ENCODE measurements around the gene RARRES2. TPM values are rescaled to one million over a fixed set of nuclear protein-coding genes. Genes with fewer than 3 reads are reported as not detected.

Gene RARRES2
- total RNA-seq, 1 donor: 26.1 TPM

DNA sequence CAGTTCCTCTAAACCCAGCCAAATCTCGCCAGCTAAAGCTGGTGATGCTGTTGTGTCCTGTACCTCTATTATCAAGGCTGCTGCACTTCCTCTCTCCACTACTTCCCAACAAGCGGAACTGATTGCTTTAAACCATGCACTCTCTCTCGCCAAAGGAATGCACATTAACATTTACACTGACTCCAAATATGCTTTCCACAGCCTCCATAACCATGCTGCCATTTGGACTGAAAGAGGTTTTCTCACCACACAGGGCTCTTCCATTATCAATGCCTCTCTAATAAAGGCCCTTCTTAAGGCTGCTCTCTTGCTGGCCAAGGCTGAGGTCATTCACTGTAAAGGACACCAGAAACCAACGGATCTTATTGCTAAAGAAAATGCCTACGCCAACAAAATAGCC lies 29.7 kb downstream of the RARRES2 start:
- H3K4me2 ChIP-seq (ENCODE audit: insufficient read depth, low read length): no peak overlapping the region
- no peak overlapping the region for H2AFZ ChIP-seq (ENCODE audit: low read length)
- no peaks in the 10 kb centered on the region for H4K20me1 ChIP-seq (ENCODE audit: insufficient read depth, low read length)
- H3K79me2 ChIP-seq (ENCODE audit: insufficient read depth, low read length): no peaks in the 10 kb centered on the region
- no peaks in the 10 kb centered on the region for H3K4me1 ChIP-seq (ENCODE audit: insufficient read depth, low read length)
- H3K4me3 ChIP-seq (ENCODE audit: insufficient read depth, low read length): no peak overlapping the region
- no peaks in the 10 kb centered on the region for H3K27me3 ChIP-seq (ENCODE audit: insufficient read depth, low read length)
- H3K36me3 ChIP-seq (ENCODE audit: insufficient read depth, low read length): no peaks in the 10 kb centered on the region
- H3K9me3 ChIP-seq (ENCODE audit: low read depth, low read length): no peaks in the 10 kb centered on the region
- DNase-seq (ENCODE audit: insufficient read length, low spot score, missing footprints): no peak
- H3K27ac ChIP-seq (ENCODE audit: low read depth, low read length): no peak overlapping the region
- TF ChIP-seq CTCF (IDR thresholded peaks at IDR 0.05; ENCODE audit: extremely low read depth, low read depth, low read length): no peak

DNA sequence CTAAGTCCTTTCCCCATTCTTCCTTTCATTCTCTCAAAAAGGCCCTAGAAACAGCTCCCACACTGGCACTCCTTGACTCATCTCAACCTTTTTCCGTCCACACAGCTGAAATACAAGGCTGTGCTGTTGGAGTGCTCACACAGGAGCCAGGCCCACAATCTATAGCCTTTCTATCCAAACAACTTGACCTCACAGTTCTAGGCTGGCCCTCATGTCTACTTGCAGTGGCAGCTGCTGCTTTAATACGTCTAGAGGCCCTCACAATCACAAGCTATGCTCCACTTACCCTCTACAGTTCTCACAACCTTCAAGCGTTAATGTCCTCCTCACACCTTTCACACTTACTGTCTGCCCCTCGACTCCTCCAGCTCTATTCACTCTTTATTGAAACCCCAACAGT lies 30.3 kb downstream of the RARRES2 start:
- Histone ChIP-seq H3K27ac (ENCODE audit: low read depth, low read length) (no peak overlapping the region), H4K20me1 (ENCODE audit: insufficient read depth, low read length) (no peaks in the 10 kb centered on the region), H3K9me3 (ENCODE audit: low read depth, low read length) (no peaks in the 10 kb centered on the region), H3K79me2 (ENCODE audit: insufficient read depth, low read length) (no peaks in the 10 kb centered on the region), H3K4me2 (ENCODE audit: insufficient read depth, low read length) (no peak overlapping the region), H3K4me1 (ENCODE audit: insufficient read depth, low read length) (no peaks in the 10 kb centered on the region), H3K4me3 (ENCODE audit: insufficient read depth, low read length) (no peak overlapping the region), H2AFZ (ENCODE audit: low read length) (no peak overlapping the region), H3K36me3 (ENCODE audit: insufficient read depth, low read length) (no peaks in the 10 kb centered on the region), H3K27me3 (ENCODE audit: insufficient read depth, low read length) (no peaks in the 10 kb centered on the region)
- DNase-seq (ENCODE audit: insufficient read length, low spot score, missing footprints): no peak
- no peak for TF ChIP-seq CTCF (IDR thresholded peaks at IDR 0.05; ENCODE audit: extremely low read depth, low read depth, low read length)

GRCh38 chr7:150308575-150308974 lies 32.9 kb downstream of the RARRES2 start:
- Histone ChIP-seq H3K4me2 (ENCODE audit: insufficient read depth, low read length) (no peak overlapping the region), H4K20me1 (ENCODE audit: insufficient read depth, low read length) (no peaks in the 10 kb centered on the region), H3K4me1 (ENCODE audit: insufficient read depth, low read length) (no peaks in the 10 kb centered on the region), H3K9me3 (ENCODE audit: low read depth, low read length) (no peaks in the 10 kb centered on the region), H3K27me3 (ENCODE audit: insufficient read depth, low read length) (no peaks in the 10 kb centered on the region), H2AFZ (ENCODE audit: low read length) (no peak overlapping the region), H3K36me3 (ENCODE audit: insufficient read depth, low read length) (no peaks in the 10 kb centered on the region), H3K27ac (ENCODE audit: low read depth, low read length) (no peak overlapping the region), H3K79me2 (ENCODE audit: insufficient read depth, low read length) (no peaks in the 10 kb centered on the region), H3K4me3 (ENCODE audit: insufficient read depth, low read length) (no peak overlapping the region)
- DNase-seq (ENCODE audit: insufficient read length, low spot score, missing footprints): no peak
- no peak for TF ChIP-seq CTCF (IDR thresholded peaks at IDR 0.05; ENCODE audit: extremely low read depth, low read depth, low read length)

DNA sequence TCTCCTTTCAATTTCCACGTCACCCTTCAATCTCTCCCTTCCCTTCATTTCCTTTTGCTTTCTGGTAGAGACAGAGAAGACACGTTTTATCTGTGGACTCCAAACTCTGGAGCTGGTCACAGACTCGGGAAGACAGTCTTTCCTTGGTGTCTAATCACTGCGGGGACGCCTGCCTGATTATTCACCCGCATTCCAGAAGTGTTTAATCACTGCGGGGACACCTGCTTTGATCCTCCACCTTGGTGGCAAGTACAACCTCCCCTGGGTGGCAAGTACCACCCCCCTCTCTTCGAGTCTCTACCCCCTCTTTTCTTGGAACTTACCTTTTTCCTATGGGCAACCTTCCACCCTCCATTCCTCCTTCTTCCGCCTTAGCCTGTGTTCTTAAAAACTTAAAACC lies 33.5 kb downstream of the RARRES2 start:
- DNase-seq (ENCODE audit: insufficient read length, low spot score, missing footprints): no peak
- Histone ChIP-seq H3K27ac (ENCODE audit: low read depth, low read length) (no peak overlapping the region), H3K36me3 (ENCODE audit: insufficient read depth, low read length) (no peaks in the 10 kb centered on the region), H3K4me1 (ENCODE audit: insufficient read depth, low read length) (no peaks in the 10 kb centered on the region), H3K4me2 (ENCODE audit: insufficient read depth, low read length) (no peak overlapping the region), H4K20me1 (ENCODE audit: insufficient read depth, low read length) (no peaks in the 10 kb centered on the region), H3K9me3 (ENCODE audit: low read depth, low read length) (no peaks in the 10 kb centered on the region), H3K4me3 (ENCODE audit: insufficient read depth, low read length) (no peak overlapping the region), H3K27me3 (ENCODE audit: insufficient read depth, low read length) (no peaks in the 10 kb centered on the region), H3K79me2 (ENCODE audit: insufficient read depth, low read length) (no peaks in the 10 kb centered on the region), H2AFZ (ENCODE audit: low read length) (no peak overlapping the region)
- no peak for TF ChIP-seq CTCF (IDR thresholded peaks at IDR 0.05; ENCODE audit: extremely low read depth, low read depth, low read length)
